ENCODE results near the gene KCNQ1.
"Not testable (repeated sequence)": the region's sequence is repeated elsewhere in the genome, so short reads cannot be mapped to it uniquely, and the experiment has no call there.

Gene KCNQ1

GRCh38 chr11:2631161-2631560 is 186.4 kb downstream of the KCNQ1 start:
- no peak for DNase-seq

GRCh38 chr11:2639763-2640162 is 195.0 kb downstream of the KCNQ1 start:
- not testable (repeated sequence) for DNase-seq

DNA sequence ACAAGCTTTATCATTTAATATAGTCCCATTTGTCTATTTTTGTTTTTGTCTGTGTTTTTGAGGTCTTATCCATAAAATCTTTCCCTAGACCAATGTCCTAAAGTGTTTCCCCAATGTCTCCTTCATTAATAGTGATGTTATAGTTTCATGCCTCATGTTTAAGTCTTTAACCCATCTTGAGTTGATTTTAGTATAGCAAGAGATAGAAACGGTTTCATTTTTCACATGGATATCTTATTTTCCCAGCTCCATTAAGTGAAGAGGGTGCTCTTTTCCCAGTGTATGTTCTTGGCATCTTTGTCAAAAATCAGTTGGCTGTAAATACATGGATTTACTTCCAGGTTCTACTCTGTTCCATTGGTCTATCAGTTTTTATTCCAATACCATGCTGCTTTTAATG is 196.8 kb downstream of the KCNQ1 start:
- no peak for DNase-seq

DNA sequence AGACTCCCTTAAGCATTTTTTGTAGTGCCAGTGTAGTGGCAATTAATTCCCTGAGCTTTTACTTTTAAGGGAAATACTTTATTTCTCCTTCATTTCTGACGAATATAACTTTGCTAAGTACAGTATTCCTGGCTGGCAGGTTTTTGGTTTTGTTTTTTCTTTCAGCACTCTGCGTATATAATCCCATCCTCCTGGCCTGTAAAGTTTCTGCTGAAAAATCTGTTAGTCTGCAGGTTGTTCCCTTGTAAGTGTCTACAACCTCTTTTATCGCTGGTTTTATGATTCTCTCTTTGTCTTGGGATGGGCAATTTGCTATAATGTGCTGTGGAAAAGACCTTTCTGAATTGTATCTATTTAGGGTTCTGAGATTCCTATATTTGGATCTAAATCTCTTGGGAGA is 198.9 kb downstream of the KCNQ1 start:
- no peak for DNase-seq

- DNase-seq: no peak
These were observed 200.3 kb downstream of the KCNQ1 start for GRCh38 chr11:2644844-2645778.

DNA sequence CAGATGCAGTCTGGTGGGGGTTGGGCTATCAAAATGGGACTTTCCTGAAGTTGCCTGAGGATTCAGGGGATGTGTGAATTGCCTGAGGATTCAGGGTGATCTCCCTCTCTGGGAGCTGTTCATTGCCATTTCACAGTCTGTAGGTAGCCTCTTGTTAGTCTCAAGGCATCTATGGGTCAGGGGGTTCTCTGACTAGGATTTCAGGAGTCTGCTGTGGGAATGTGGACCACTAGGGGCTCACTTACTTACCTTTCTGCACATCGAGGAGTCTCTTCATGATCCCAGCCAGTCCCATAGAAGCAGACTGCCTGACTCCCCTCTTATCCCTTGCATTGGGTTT is 200.9 kb downstream of the KCNQ1 start:
- DNase-seq: no peak

DNA sequence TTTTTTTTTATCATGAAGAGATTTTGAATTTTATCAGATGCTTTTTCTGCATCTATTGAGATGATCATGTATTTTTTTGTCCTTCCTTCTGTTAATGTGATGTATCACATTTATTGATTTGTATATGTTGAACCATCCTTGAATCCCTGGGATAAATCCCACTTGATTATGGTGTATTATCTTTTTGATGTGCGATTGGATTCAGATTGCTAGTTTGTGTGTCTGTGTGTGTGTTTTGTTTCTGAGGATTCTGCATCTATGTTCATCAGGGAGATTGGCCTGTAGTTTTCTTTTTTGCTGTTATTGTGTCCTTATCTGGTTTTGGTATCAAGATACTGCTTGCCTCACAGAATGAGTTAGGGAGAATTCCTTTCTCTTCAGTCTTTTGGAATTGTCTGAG is 202.4 kb downstream of the KCNQ1 start:
- no peak for DNase-seq

- DNase-seq: no peak
These were observed 203.1 kb downstream of the KCNQ1 start for GRCh38 chr11:2647953-2648352.

DNA sequence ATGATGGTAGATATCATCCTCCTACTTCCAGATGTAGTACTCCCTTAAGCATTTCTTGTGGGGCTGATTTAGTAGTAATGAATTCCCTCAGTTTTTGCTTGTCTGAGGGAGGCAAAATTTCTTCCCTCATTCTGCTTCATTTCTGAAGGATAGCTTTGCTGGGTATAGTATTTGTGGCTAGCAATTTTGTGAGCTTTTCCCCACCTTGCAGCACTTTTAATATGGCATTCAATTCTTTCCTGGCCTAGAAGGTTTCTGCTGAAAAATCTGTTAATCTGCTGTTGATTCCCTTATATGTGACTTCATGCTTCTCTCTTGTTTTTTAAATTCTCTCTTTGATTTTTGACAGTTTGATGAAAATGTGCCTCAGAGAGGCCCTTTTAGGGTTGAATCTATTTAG is 204.6 kb downstream of the KCNQ1 start:
- no peak for DNase-seq

DNA sequence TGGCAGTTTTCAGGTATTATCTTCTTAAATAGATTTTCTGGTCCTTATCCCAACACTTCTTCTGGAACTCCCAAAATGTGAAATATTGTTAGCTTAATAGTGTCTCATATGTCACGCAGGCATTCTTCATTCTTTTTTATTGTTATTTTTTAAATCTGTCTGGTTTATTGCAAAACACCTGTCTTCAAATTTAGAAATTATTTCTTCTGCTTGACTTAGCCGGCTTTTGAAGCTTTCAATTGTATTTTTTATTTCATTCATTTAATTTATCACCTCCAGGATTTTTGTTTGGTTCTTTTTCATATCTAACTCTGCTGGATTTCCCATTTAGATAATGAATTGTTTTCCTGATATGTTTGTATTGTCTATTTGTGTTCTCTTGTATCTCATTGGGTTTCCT is 205.0 kb downstream of the KCNQ1 start:
- DNase-seq: no peak

DNA sequence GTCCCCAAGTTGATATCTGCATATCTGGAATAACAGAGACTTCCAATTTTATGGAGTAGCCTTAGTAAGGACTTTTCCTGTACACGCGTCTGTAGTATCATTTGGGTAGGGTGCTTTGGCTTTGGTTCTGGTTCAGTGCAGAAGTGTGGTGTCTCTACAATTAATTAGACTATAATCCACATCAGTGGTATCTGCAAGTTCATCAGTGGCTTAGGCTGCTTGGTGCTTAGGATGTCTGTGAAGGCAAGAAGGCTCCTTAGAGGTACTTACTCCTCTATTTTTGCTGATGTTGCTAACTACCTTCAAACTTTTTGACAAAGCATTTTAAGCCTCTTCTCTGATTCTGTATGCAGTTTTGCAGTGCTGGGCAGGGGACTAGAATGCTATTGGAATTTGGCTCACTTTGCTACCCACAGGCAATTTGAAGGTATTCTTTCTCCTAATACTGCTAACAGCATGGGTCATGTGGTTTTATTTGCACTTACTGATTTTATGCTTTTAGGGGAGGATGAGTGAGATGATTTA is 205.6 kb downstream of the KCNQ1 start:
- DNase-seq: no peak

GRCh38 chr11:2651054-2651617 is 206.3 kb downstream of the KCNQ1 start:
- DNase-seq: no peak

GRCh38 chr11:2651826-2652271 is 207.0 kb downstream of the KCNQ1 start:
- no peak for DNase-seq

DNA sequence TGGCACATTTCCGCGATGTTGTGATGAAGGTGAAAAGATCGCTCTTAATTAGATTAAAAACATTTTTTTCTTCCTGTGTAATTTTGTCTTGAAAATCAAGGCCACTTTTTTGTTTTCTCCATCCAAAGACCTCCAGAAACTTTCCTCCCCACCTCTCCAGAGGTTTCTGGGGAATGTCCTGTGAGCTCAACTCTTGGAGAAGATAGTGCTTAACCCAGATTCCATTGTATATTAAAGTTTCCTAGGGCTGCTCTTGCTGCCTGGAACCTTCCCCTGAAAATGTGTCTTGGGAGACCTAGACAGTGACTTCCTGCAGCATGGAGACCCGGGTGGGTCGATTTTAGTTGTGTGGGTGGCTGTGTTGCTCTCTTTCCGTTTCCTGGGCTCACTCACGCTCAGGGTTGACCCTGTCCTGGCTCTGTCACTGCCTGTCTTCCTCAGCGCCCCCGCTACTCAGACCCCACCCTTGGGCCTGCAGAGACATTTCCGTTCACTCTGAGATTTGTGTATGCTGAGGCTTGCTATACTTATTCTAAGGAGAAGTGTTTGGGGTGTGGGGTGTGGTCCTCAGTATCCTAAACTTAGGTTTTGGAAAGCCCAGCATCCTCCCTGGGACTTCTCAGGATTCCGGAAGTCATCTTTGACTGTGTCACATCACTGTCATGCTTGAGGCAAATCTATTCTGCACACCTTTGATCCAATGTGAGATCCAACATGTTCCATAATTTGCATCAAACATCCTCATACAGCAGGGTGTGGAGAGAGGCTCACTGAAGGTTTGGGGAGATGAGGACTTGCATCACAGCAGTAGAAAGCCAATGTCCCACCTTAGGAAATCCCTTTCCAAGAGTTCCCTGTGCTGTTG is 207.8 kb downstream of the KCNQ1 start:
- DNase-seq: no peak

GRCh38 chr11:2653198-2653551 is 208.4 kb downstream of the KCNQ1 start:
- DNase-seq: no peak

DNA sequence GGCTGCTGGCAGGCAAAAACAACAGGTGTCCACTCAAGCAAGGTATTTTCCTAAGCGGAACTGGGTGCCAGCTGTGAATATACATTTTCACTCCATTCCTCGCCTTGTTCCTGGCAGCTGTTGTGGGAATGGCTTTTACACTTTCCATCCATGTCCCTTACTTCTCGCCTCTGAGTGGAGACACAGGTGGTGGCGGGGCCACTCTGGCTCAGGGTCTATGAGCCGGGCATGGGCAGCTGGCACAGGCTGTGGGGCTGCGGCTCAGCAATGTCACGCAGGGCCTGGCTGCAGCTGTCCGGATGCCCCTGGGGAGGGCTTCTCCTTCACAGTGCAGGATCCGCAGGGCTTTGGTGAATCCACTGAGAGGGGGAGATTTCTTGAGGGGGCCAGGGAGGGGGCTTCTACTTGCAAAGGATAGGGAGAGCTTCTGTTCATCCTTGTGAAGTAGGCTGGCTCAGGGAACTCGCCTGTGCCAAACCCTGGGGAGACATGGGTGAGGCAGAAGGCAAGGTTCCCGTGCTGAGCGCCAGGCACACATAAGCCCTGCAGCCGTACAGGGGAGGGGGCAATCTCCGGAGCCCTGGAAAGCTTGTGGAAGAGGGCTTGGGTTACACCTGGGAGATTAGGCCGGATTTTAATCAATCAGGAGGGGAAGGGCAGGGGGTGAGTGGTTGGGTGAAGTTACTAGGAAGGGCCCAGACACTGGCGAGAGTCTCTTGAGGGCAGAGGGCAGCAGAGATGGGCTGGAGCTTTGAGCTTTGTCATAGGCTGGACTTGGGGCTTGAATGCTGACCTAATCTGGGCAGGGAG is 209.3 kb downstream of the KCNQ1 start:
- DNase-seq: no peak

DNA sequence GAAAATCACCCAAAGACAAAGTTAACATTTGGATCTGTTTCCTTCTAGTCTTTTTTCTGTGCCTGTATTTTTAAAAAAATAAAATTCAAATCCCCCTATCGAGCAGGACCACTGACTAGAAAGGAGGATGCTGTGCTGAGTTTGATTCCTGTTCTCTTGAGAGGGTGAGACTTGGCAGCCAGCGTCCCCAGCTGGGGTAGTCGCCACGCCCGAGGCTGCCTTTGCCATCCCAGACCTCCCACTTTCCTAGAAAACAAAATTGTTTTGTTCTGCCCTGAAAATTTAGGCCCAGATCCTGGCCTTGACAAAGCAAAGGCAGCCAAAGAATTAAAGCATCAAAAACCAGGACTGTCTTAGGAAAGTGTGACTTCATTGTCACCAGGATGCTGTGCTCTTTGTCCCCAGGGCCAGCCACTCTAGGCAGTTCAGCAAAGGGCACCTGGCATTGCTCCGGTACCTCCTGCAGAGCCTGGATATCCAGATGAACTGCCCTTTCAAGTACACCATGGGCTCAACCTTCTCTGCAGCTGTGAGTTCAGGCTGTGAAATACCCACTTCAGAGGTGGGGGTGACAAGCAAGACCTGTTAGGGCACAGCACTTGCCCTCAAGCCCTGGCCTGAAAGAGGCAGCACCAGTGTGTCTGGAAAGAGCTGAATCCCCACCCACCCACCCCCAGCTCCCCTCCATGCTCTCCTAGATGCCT is 210.4 kb downstream of the KCNQ1 start:
- no peak for DNase-seq

DNA sequence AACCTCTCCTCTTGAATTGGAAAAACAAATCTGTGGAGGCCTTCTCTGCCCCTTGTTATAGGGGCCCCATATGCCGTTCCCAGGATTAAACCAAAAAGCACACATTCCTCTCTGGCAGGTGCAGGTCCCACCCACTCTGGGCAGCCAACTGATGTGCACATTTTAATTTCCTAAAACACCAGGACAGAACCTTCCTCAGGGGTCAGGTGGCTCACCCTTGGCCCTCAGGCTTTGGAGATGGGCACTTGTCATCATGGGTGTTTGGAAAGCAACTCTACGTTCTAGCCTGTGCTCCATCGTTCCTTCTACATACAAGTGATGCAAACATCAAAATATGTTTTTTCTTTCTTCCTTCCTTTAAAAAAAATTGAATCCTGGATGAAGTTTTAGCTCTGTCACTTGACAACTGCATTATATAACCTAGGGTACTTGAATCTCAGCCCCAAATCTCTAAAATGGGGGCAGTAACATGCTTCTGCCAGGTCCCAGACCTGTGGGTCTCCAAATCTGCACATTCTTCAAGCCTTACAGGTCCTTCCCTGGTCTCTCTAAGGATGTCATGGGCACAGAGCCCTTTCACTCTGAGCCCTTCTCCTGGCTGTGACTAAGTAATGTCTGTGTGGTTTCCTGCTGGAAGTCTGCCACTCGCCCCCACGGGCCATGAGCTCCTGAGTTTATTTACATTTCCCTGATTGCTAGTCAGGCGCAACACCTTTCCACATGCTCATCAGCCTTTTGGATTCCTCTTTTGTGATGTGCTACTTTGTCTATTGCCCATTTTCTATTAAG is 211.2 kb downstream of the KCNQ1 start:
- DNase-seq: no peak

DNA sequence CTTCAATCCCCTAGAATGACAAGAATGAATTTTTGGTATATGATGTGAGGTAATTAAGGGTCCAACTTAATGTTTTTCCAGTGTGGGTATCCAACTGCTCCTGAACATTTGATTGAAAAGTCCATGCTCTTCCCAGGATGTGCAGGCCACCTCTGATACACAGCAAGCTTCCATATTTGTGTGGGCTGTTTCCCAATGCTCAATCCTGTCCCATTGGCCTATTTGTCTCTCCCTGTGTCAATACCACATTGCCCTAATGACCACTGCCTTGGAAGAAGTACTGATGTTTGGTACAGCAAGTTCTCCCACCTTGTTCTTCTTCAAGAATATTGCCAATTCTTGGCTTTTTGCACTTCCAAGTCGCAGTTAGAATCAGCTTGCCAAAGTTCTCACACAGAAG is 212.1 kb downstream of the KCNQ1 start:
- no peak for DNase-seq

GRCh38 chr11:2657697-2658284 is 213.0 kb downstream of the KCNQ1 start:
- no peak for DNase-seq

All from activated naive CD4-positive, alpha-beta T cell treated with Interleukin-2 at 50 U/mL for 16 hours (primary cell).